Endothelial cell (in vitro differentiated cells): ENCODE measurements around the gene MERTK. TPM values are rescaled to one million over a fixed set of nuclear protein-coding genes. Genes with fewer than 3 reads are reported as not detected.
A peak's percentile ranks its signal among the peaks of the same experiment; 100 is the strongest.

Experiments used
- DNase-seq: peaks from one replicate; pipeline ENCODE4 v3.0.0; 2021; ENCODE audit warnings: low spot score
- H3K27ac Mint-ChIP-seq: one replicate; pipeline ENCODE4 v1.8.0; 2021; ENCODE audit warnings: mixed read lengths, inconsistent platforms; ENCODE audit not compliant: unreplicated experiment
- H3K27me3 Mint-ChIP-seq: one replicate; pipeline ENCODE4 v1.8.0; 2021; ENCODE audit warnings: mild to moderate bottlenecking, moderate library complexity, mixed read lengths, inconsistent platforms; ENCODE audit not compliant: unreplicated experiment
- H3K36me3 Mint-ChIP-seq: one replicate; pipeline ENCODE4 v1.8.0; 2021; ENCODE audit warnings: mild to moderate bottlenecking, low read depth, mixed read lengths, inconsistent platforms; ENCODE audit not compliant: unreplicated experiment
- H3K4me1 Mint-ChIP-seq: one replicate; pipeline ENCODE4 v1.8.0; 2021; ENCODE audit warnings: mild to moderate bottlenecking, mixed read lengths, inconsistent platforms; ENCODE audit not compliant: unreplicated experiment
- H3K4me3 Mint-ChIP-seq: one replicate; pipeline ENCODE4 v1.8.0; 2021; ENCODE audit warnings: mild to moderate bottlenecking, mixed read lengths, inconsistent platforms; ENCODE audit not compliant: unreplicated experiment
- H3K9me3 Mint-ChIP-seq: one replicate; pipeline ENCODE4 v1.8.0; 2021; ENCODE audit warnings: mixed read lengths, inconsistent platforms; ENCODE audit not compliant: unreplicated experiment
- total RNA-seq: library from RNA; stranded (reverse); fragmentation: NEBNext Ultra II Directional; extraction: Animal tissue kit (Norgen Biotek cat#: 25700); gene quantifications from one replicate; pipeline ENCODE4 v1.2.1, GENCODE V29; 2021; ENCODE audit not compliant: unreplicated experiment
- TF ChIP-seq, protein P1 (sequence below): fragments of 200-600 bp; sonication (generic); IDR thresholded peaks from one replicate; pipeline ENCODE4 v1.5.0; 2021; ENCODE audit warnings: antibody characterized with exemption; ENCODE audit not compliant: unreplicated experiment

Gene MERTK
- total RNA-seq, 1 donor from 2014 or later = 12.3 TPM

DNA sequence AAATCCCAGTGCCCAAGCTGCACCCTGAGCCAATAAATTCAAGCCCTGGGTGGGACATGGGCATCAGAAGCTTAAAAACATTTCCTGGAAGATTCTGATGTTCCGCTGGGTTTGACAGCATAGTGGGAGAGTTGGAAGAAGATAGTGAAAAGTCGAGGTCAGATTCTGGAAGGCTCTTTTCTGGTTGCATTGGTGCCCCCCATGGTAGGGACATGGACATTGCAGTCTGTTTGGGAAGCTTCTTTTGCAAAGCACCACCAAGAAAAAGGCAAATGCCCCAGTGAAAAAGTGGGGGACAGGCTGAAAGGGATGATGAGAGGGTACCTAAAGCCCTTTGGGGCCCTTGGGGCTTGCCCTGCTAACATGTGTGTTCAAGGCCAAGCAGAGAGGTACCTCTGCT, 21.0 kb downstream of the MERTK start:
- TF ChIP-seq, protein P1, sequence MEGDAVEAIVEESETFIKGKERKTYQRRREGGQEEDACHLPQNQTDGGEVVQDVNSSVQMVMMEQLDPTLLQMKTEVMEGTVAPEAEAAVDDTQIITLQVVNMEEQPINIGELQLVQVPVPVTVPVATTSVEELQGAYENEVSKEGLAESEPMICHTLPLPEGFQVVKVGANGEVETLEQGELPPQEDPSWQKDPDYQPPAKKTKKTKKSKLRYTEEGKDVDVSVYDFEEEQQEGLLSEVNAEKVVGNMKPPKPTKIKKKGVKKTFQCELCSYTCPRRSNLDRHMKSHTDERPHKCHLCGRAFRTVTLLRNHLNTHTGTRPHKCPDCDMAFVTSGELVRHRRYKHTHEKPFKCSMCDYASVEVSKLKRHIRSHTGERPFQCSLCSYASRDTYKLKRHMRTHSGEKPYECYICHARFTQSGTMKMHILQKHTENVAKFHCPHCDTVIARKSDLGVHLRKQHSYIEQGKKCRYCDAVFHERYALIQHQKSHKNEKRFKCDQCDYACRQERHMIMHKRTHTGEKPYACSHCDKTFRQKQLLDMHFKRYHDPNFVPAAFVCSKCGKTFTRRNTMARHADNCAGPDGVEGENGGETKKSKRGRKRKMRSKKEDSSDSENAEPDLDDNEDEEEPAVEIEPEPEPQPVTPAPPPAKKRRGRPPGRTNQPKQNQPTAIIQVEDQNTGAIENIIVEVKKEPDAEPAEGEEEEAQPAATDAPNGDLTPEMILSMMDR = peak; percentile 25
- Mint-ChIP-seq H3K4me1 (peaks cover 10% of the 10 kb centered on the region), H3K4me3 (no peak overlapping the region), H3K9me3 (no peaks in the 10 kb centered on the region), H3K27ac (no peak overlapping the region), H3K36me3 (no peaks in the 10 kb centered on the region), H3K27me3 (no peaks in the 10 kb centered on the region)
- DNase-seq = peak; percentile 12

DNA sequence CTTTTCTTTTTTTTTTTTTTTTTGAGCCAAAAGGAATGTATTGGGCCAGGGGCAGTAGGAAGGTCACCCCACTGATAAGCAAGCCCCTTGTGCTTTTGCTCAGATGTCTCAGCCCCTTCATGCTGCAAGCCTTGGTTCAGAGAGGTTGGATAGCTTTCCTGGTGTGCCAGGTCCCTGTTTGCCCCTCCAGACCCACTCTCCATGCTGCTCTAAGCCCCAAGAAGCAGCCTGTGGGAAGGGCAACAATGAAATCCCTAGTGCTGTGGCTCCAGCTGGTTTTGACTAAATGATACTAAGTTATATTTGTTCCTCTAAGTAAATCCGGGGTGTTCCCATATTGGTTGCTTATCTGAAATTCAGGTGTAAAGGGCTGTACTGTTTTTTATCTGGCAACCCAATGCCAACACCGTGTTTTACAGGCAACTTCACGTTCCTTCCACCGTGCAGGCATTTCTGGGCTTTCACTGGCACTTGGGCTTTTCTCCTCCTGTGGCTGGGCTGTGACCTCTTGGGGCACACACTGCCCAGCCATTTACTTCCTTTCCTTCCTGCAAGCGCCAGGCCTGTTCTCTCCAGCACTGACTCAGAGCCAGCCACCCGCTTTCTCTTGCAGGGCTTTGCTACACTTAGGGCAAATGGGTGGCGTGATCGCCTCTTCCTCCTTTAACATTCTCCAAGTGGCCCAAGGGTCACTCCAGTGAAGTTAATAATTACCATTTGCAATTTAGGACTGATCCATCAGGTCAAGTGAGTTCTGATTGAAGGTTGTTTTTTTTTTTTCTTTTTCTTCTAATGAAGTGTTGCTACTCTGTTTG, 21.6 kb downstream of the MERTK start:
- no peak for DNase-seq
- no peak overlapping the region for H3K4me3 Mint-ChIP-seq
- no peaks in the 10 kb centered on the region for H3K27me3 Mint-ChIP-seq
- TF ChIP-seq, protein P1 = peak; percentile 7
- H3K9me3 Mint-ChIP-seq = no peaks in the 10 kb centered on the region
- no peak overlapping the region for H3K27ac Mint-ChIP-seq
- no peaks in the 10 kb centered on the region for H3K36me3 Mint-ChIP-seq
- peaks cover 15% of the 10 kb centered on the region for H3K4me1 Mint-ChIP-seq

DNA sequence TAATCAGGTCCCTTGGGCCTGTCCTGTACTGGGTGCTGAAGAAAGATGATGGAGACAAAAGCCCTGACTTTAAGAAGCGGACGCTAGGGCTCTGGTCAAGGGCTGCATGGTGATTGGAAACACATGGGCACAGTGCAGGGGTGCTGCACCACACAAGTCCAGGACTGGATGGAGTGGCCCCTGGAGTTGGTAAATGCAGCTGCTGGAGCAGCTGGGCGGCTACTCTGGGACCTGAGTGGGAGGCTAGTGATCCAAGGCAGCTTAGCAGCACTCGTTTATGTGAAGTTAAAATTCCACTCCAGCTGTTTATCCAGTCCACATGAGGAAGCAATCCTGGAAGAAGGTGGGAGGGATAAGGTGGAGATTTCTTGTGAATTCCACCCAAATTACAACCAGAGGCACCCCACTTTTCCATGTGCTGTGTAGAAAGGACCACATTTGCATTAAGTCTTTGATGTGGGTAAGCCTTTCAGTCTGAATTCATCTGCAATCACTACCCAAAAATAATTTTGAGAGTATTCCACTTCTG, 24.9 kb downstream of the MERTK start:
- H3K4me3 Mint-ChIP-seq = no peak overlapping the region
- no peak overlapping the region for H3K27ac Mint-ChIP-seq
- no peaks in the 10 kb centered on the region for H3K27me3 Mint-ChIP-seq
- DNase-seq = no peak
- TF ChIP-seq, protein P1 = no peak
- no peaks in the 10 kb centered on the region for H3K9me3 Mint-ChIP-seq
- H3K36me3 Mint-ChIP-seq = no peaks in the 10 kb centered on the region
- H3K4me1 Mint-ChIP-seq = peaks cover 15% of the 10 kb centered on the region

DNA sequence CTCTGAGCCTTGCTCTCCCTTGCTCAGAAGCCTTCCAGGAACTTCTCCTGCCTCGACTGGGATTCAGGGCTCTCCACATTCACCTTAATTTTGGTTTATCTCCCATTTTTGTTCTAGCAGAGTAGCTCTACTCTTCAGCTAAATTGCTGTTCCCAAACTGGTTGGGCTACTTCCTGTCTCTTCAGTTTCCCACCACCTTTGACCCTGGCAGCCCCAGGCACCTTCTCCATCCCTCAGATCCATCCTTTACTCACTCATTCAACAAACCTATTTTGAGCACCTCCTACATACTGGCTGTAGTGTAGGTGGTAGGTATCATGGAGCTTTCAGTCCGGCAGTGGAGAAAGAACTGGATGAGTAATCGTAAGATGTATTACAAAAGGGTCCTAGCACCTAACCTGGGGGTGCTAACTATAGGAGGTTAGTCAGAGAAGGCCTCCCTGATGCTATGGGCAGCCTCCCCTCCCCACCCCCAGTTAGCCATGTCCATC, 26.3 kb downstream of the MERTK start:
- no peak for DNase-seq
- Mint-ChIP-seq H3K4me1 (peaks cover 15% of the 10 kb centered on the region), H3K9me3 (no peaks in the 10 kb centered on the region), H3K27ac (no peak overlapping the region), H3K36me3 (no peaks in the 10 kb centered on the region), H3K4me3 (no peak overlapping the region), H3K27me3 (no peaks in the 10 kb centered on the region)
- TF ChIP-seq, protein P1 = no peak

DNA sequence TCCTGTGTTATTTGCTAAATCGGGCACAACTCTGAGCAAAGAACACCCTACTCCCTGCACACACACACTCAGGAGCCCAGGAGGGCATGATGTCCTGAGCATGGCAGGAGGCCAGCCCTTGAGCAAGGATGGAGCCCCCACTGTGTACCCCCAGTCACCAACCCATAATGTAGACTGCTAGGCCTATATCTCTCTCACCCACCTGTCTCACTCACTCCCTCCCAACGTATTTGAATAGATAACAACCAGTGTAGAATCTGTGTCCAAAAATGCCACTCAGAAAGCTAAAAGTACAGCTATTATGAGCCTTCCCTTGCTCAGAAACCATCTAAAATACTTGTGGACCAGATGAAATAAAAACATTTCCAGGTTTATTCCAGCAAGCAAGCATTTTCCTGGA, 29.3 kb downstream of the MERTK start:
- DNase-seq = no peak
- Mint-ChIP-seq H3K9me3 (no peaks in the 10 kb centered on the region), H3K4me3 (no peak overlapping the region), H3K4me1 (peaks cover 7% of the 10 kb centered on the region), H3K27me3 (peaks cover 2% of the 10 kb centered on the region), H3K36me3 (peaks cover 14% of the 10 kb centered on the region), H3K27ac (no peak overlapping the region)
- TF ChIP-seq, protein P1 = no peak
